GM12878 (cell line): Measurements from ENCODE around the gene AKAP13. TPM values are rescaled to one million over a fixed set of nuclear protein-coding genes. Genes with fewer than 3 reads are reported as not detected.

ENCODE experiments used
- ATAC-seq: fragments of 200-7000 bp; cut with Tn5 transposase; 3 replicates; pipeline ENCODE4 v1.9.1; 2020; ENCODE audit warnings: mild to moderate bottlenecking, moderate library complexity
- BruUV-seq: library from RNA; stranded (reverse); fragments of 400-500 nt; replicated peaks from 2 replicates; lab custom pipeline; 2021; lab: Mats Ljungman, UMichigan
- CTCF ChIA-PET: fragments of 300-600 bp; sonication (Branson Sonifier 250); formaldehyde crosslinking; extraction: SDS; loops from one replicate; lab custom pipeline; 2021; ENCODE audit warnings: inconsistent platforms; lab: Yijun Ruan, JAX
- POLR2A ChIA-PET: fragments of 350-600 bp; formaldehyde crosslinking; extraction: SDS; loops from one replicate; lab custom pipeline; 2021; ENCODE audit warnings: inconsistent platforms; lab: Charles Lee
- RAD21 ChIA-PET: fragments of 300-600 bp; sonication (Branson Sonifier 250); formaldehyde crosslinking; loops from one replicate; lab custom pipeline; 2023; ENCODE audit warnings: antibody characterized with exemption; ENCODE audit not compliant: unreplicated experiment; lab: Charles Lee
- SMC1A ChIA-PET: fragments of 300-600 bp; sonication (Branson Sonifier 250); formaldehyde crosslinking; loops from one replicate; lab custom pipeline; 2023; ENCODE audit not compliant: unreplicated experiment, uncharacterized antibody; lab: Charles Lee
- DNase-seq: peaks from one replicate; pipeline ENCODE4 v3.0.0-alpha.2; 2011; ENCODE audit warnings: low read depth, low spot score
- FAIRE-seq: peaks from 3 replicates; lab custom pipeline; 2011; peaks lifted over from hg19 to GRCh38; lab: Jason Lieb, UNC
- H2AFZ ChIP-seq: 2 replicates; pipeline ENCODE4 v1.6.0; 2011; ENCODE audit warnings: low read depth, low read length, control low read depth; ENCODE audit not compliant: control insufficient read depth
- H3K27ac ChIP-seq: 2 replicates; pipeline ENCODE4 v1.5.1; 2011; ENCODE audit warnings: control low read depth; ENCODE audit not compliant: control insufficient read depth, insufficient read depth
- H3K27me3 ChIP-seq, 2 experiments: replicated peaks in 1 of 2; 2 replicates each; pipeline versions ENCODE4 v1.6.0 to v1.6.1; 2011; ENCODE audit warnings: low read length in 1 of 2; ENCODE audit not compliant: control insufficient read depth in 2 of 2, insufficient read depth in 2 of 2
- H3K36me3 ChIP-seq, 2 experiments: 2 replicates each; pipeline ENCODE4 v1.5.1; 2011; ENCODE audit warnings: low read length in 1 of 2; ENCODE audit not compliant: control insufficient read depth in 2 of 2, insufficient read depth in 2 of 2
- H3K4me1 ChIP-seq: 2 replicates; pipeline ENCODE4 v1.6.1; 2011; ENCODE audit warnings: mild to moderate bottlenecking, low read length, moderate library complexity, mixed read lengths; ENCODE audit not compliant: control insufficient read depth, insufficient read depth
- H3K4me2 ChIP-seq: 2 replicates; pipeline ENCODE4 v1.6.0; 2011; ENCODE audit warnings: control low read depth; ENCODE audit not compliant: control insufficient read depth, insufficient read depth
- H3K4me3 ChIP-seq: fragments of 200-600 bp; sonication (generic); 2 replicates; pipeline ENCODE4 v1.5.1; 2016
- H3K79me2 ChIP-seq: 2 replicates; pipeline ENCODE4 v1.6.0; 2011; ENCODE audit warnings: low read length; ENCODE audit not compliant: control insufficient read depth, insufficient read depth
- H3K9ac ChIP-seq: 2 replicates; pipeline ENCODE4 v1.8.0; 2011; ENCODE audit warnings: low read length, control low read depth, mixed read lengths; ENCODE audit not compliant: control insufficient read depth, insufficient read depth
- H3K9me3 ChIP-seq: replicated peaks from 3 replicates; pipeline ENCODE4 v1.5.1; 2011; ENCODE audit warnings: mild to moderate bottlenecking, low read length; ENCODE audit not compliant: control insufficient read depth, insufficient read depth
- H4K20me1 ChIP-seq: 2 replicates; pipeline ENCODE4 v1.6.0; 2011; ENCODE audit not compliant: control insufficient read depth, insufficient read depth
- BMI1 ChIP-seq: fragments of 450-650 bp; IDR thresholded peaks from 2 replicates; pipeline ENCODE4 v1.6.1; 2016; ENCODE audit warnings: mild to moderate bottlenecking, moderate library complexity, borderline replicate concordance
- CEBPB ChIP-seq, 2 experiments: fragments of 150-350 bp in 1 of 2; IDR thresholded peaks; 2 replicates each; pipeline ENCODE4 v1.6.1; 2012 to 2014; ENCODE audit warnings: low read depth in 2 of 2, low read length in 2 of 2, borderline replicate concordance in 1 of 2, inconsistent platforms in 1 of 2
- CHD2 ChIP-seq: IDR thresholded peaks from 2 replicates; pipeline ENCODE4 v1.6.1; 2011; ENCODE audit warnings: low read depth, low read length, improper control_type of control experiment, borderline replicate concordance
- CHD4 ChIP-seq: fragments of 200-600 bp; sonication (generic); IDR thresholded peaks from 2 replicates; pipeline ENCODE4 v1.6.1; 2016; ENCODE audit warnings: mild to moderate bottlenecking
- CREB1 ChIP-seq: IDR thresholded peaks from 2 replicates; pipeline ENCODE4 v1.6.1; 2012; ENCODE audit warnings: low read depth, mild to moderate bottlenecking, inconsistent platforms
- CREM ChIP-seq: IDR thresholded peaks from 2 replicates; pipeline ENCODE4 v1.6.1; 2014; ENCODE audit warnings: antibody characterized with exemption, low read depth
- IRF3 ChIP-seq: fragments of 450-650 bp; IDR thresholded peaks from 2 replicates; pipeline ENCODE4 v1.6.1; 2014; ENCODE audit warnings: mild to moderate bottlenecking
- LARP7 ChIP-seq: fragments of 450-650 bp; IDR thresholded peaks from 2 replicates; pipeline ENCODE4 v1.6.1; 2017; ENCODE audit warnings: mild to moderate bottlenecking
- MEF2B ChIP-seq: fragments of 450-650 bp; IDR thresholded peaks from 2 replicates; pipeline ENCODE4 v1.6.1; 2018; ENCODE audit warnings: mild to moderate bottlenecking, moderate library complexity; ENCODE audit not compliant: partially characterized antibody, poor library complexity, severe bottlenecking
- MLLT1 ChIP-seq: fragments of 450-650 bp; IDR thresholded peaks from 2 replicates; pipeline ENCODE4 v1.6.1; 2016; ENCODE audit warnings: mild to moderate bottlenecking
- NFYB ChIP-seq: IDR thresholded peaks from 2 replicates; pipeline ENCODE4 v1.6.1; 2011; ENCODE audit warnings: low read depth, mild to moderate bottlenecking, low read length, improper control_type of control experiment, moderate library complexity; ENCODE audit not compliant: insufficient read depth
- PRDM15 ChIP-seq: fragments of 450-650 bp; formaldehyde crosslinking; IDR thresholded peaks from 2 replicates; pipeline ENCODE4 v1.4.0; 2020; ENCODE audit warnings: mild to moderate bottlenecking, moderate library complexity
- SIN3A ChIP-seq: IDR thresholded peaks from 2 replicates; pipeline ENCODE4 v1.6.1; 2012; ENCODE audit warnings: low read depth, low read length, improper control_type of control experiment
- SMC3 ChIP-seq: IDR thresholded peaks from 2 replicates; pipeline ENCODE4 v1.6.1; 2011; ENCODE audit warnings: low read length, improper control_type of control experiment, borderline replicate concordance
- SREBF2 ChIP-seq: IDR thresholded peaks from 2 replicates; pipeline ENCODE4 v1.6.1; 2012; ENCODE audit warnings: mild to moderate bottlenecking, low read length
- WGBS: methylation state at CpG from one replicate; pipeline ENCODE4 v1.1.6; 2016; ENCODE audit warnings: low lambda C conversion rate; ENCODE audit not compliant: insufficient replicate concordance, insufficient coverage; ENCODE audit errors: missing lambda C conversion rate; 5-methylcytosine and 5-hydroxymethylcytosine counted together
- in situ Hi-C: fragments of 300-500 bp; cut with MboI; formaldehyde crosslinking; loops from 9 replicates; pipeline ENCODE4 v1.14.3; 2018; ENCODE audit warnings: mixed read lengths
- intact Hi-C: fragments of 100-400 bp; cut with micrococcal nuclease; formaldehyde crosslinking; loops from one replicate; pipeline ENCODE4 v1.14.2; 2022; ENCODE audit not compliant: unreplicated experiment
- polyA plus RNA-seq, 11 experiments: library from polyadenylated mRNA; depleted of rRNA in 4 of 11; unstranded in 6 of 11; stranded (reverse) in 5 of 11; fragments of >200 nt; fragmentation: Nextera tagmentation in 4 of 11; fragmentation: Illumina TruSeq in 1 of 11; extraction: Ambion mirVana in 4 of 11; extraction: Trizol in 1 of 11; gene quantifications; 1 replicate in 1 of 11; 2 replicates in 10 of 11; pipeline versions ENCODE4 v1.2.1 to v1.2.3, GENCODE V29; 2011 to 2016; ENCODE audit warnings: inconsistent platforms in 2 of 11, missing spikeins in 2 of 11, low read depth in 1 of 11
- total RNA-seq, 4 experiments: library from RNA; depleted of rRNA in 3 of 4; stranded (reverse); fragments of >200 nt in 3 of 4; fragmentation: Illumina TruSeq in 1 of 4; extraction: Trizol in 1 of 4; gene quantifications; 2 replicates each; pipeline versions ENCODE4 v1.2.1 to v1.2.3, GENCODE V29; 2013 to 2021

AKAP13 gene
- total and polyA plus RNA-seq, 10 of the 15 experiments (the other 5 are each of a cell fraction or from before 2014, with no cell fraction given): 14.4 to 74.9 (median 55.1) TPM

- in situ Hi-C loops (no loop called here), intact Hi-C loops (no loop called here)
- no peak overlapping the region for H2AFZ ChIP-seq
- ATAC-seq (no peak), FAIRE-seq (no peak), DNase-seq (no peak)
- no peaks in the 10 kb centered on the region for H3K27me3 ChIP-seq
- no peak overlapping the region for H3K4me3 ChIP-seq
- RAD21 ChIA-PET: interaction anchor here (0.6 to 2.2 kb wide), 10 partner anchors 16 to 303 kb away, joined by 3 to 14 read pairs (median 3); no protein-coding TSS in a partner anchor
- no peaks in the 10 kb centered on the region for H3K9me3 ChIP-seq
- 0% methylated on average over 1 of the region's 1 CpG for WGBS
- H3K36me3 ChIP-seq: peaks cover 0 to 7% of the 10 kb centered on the region in 2 experiments; a peak in 1 of 4 replicates
- SMC1A ChIA-PET: interaction anchor here (0.7 to 3.9 kb wide), 20 partner anchors 12 to 504 kb away, joined by 3 to 34 read pairs (median 4); no protein-coding TSS in a partner anchor
- no peaks in the 10 kb centered on the region for H4K20me1 ChIP-seq
- TF ChIP-seq CREB1 (no peak), CHD2 (no peak), CREM (no peak), CHD4 (no peak), CEBPB (IDR thresholded peaks at IDR 0.05; ENCODE audit: borderline replicate concordance in 1 of 2, low read depth in 2 of 2, low read length in 2 of 2) (no peak), LARP7 (no peak), NFYB (no peak), BMI1 (no peak), MEF2B (no peak), SREBF2 (no peak), MLLT1 (no peak), SIN3A (no peak), PRDM15 (CRISPR knock-in tag) (no peak), SMC3 (no peak), IRF3 (no peak)
- peak overlapping the region; percentile 49; the same call in 1 of the 2 replicates for H3K4me2 ChIP-seq
- no TSS peak for BruUV-seq
- no peak overlapping the region for H3K9ac ChIP-seq
- H3K4me1 ChIP-seq: peaks cover 11% of the 10 kb centered on the region
- CTCF ChIA-PET: interaction anchor here (0.7 to 3.7 kb wide), 15 partner anchors 8 to 322 kb away, joined by 3 to 33 read pairs (median 4); no protein-coding TSS in a partner anchor
- POLR2A ChIA-PET: interaction anchor here (0.5 to 1.9 kb wide), 6 partner anchors 42 to 112 kb away, joined by 3 to 9 read pairs (median 4); no protein-coding TSS in a partner anchor
- no peak overlapping the region; the same call in 1 of the 2 replicates for H3K27ac ChIP-seq
- peaks cover 6% of the 10 kb centered on the region for H3K79me2 ChIP-seq
Measured at GRCh38 chr15:85618228-85618505, 237.8 kb downstream of the AKAP13 start.
